Cardiac muscle cell (in vitro differentiated cells and primary cell): ENCODE measurements around the gene WDR59. TPM values are rescaled to one million over a fixed set of nuclear protein-coding genes. Genes with fewer than 3 reads are reported as not detected.
A peak's percentile ranks its signal among the peaks of the same experiment; 100 is the strongest.
"Not testable (repeated sequence)": the region's sequence is repeated elsewhere in the genome, so short reads cannot be mapped to it uniquely, and the experiment has no call there.

Experiments
- DNase-seq, 2 donors: peaks; one replicate each; pipeline versions ENCODE4 v3.0.0 to v3.0.0-alpha.2; 2010 to 2017; ENCODE audit warnings: low read depth in 1 of 2, low spot score in 1 of 2
- H3K27ac ChIP-seq: fragments of 200-600 bp; sonication (generic); 2 replicates; pipeline ENCODE4 v1.5.1; 2016
- H3K27me3 ChIP-seq: fragments of 200-600 bp; sonication (generic); 2 replicates; pipeline ENCODE4 v1.6.0; 2016; ENCODE audit warnings: control low read depth
- H3K36me3 ChIP-seq: fragments of 200-600 bp; sonication (generic); 2 replicates; pipeline ENCODE4 v1.5.1; 2016; ENCODE audit warnings: control low read depth
- H3K4me1 ChIP-seq: fragments of 200-600 bp; sonication (generic); 2 replicates; pipeline ENCODE4 v1.8.1; 2017; ENCODE audit warnings: low read depth, mild to moderate bottlenecking, mixed run types
- H3K4me3 ChIP-seq: fragments of 200-600 bp; sonication (generic); 2 replicates; pipeline ENCODE4 v1.5.1; 2016; ENCODE audit warnings: mild to moderate bottlenecking
- H3K9me3 ChIP-seq: fragments of 200-600 bp; sonication (generic); 2 replicates; pipeline ENCODE4 v1.5.1; 2017; ENCODE audit warnings: low read depth, mild to moderate bottlenecking, control low read depth
- CTCF ChIP-seq: IDR thresholded peaks from 2 replicates; pipeline ENCODE4 v1.5.1; 2012; ENCODE audit warnings: low read depth, mild to moderate bottlenecking, low read length
- polyA plus RNA-seq: library from polyadenylated mRNA; unstranded; fragments of >200 nt; fragmentation: Nextera tagmentation; extraction: Ambion mirVana; gene quantifications from 2 replicates; pipeline ENCODE4 v1.2.1, GENCODE V29; 2016
- total RNA-seq: library from RNA; depleted of rRNA; stranded (reverse); fragments of >200 nt; gene quantifications from 2 replicates; pipeline ENCODE4 v1.2.3, GENCODE V29; 2016

Gene WDR59
- total and polyA plus RNA-seq, 2 experiments from 2014 or later = 46.3 to 51.1 TPM

- H3K9me3 ChIP-seq = no peaks in the 10 kb centered on the region
- H3K27me3 ChIP-seq = no peaks in the 10 kb centered on the region
- H3K36me3 ChIP-seq = no peaks in the 10 kb centered on the region
- H3K27ac ChIP-seq = no peak overlapping the region
- TF ChIP-seq CTCF = no peak
- DNase-seq = no peak
- no peak overlapping the region for H3K4me3 ChIP-seq
- peaks cover 18% of the 10 kb centered on the region for H3K4me1 ChIP-seq
Observed at GRCh38 chr16:74995986-74996385, 11.1 kb upstream of the WDR59 start.

GRCh38 chr16:74991593-74992403 lies 6.9 kb upstream of the WDR59 start:
- Histone ChIP-seq H3K36me3 (no peaks in the 10 kb centered on the region), H3K4me3 (no peak overlapping the region), H3K9me3 (no peaks in the 10 kb centered on the region), H3K4me1 (peaks cover 10% of the 10 kb centered on the region), H3K27ac (peak overlapping the region; percentile 56), H3K27me3 (no peaks in the 10 kb centered on the region)
- DNase-seq = peak; percentile 12 to 27
- TF ChIP-seq CTCF = no peak

GRCh38 chr16:74991268-74991592 lies 6.3 kb upstream of the WDR59 start:
- H3K4me3 ChIP-seq = no peak overlapping the region
- no peak for TF ChIP-seq CTCF
- no peaks in the 10 kb centered on the region for H3K27me3 ChIP-seq
- no peak for DNase-seq
- no peaks in the 10 kb centered on the region for H3K9me3 ChIP-seq
- H3K36me3 ChIP-seq = no peaks in the 10 kb centered on the region
- no peak overlapping the region for H3K27ac ChIP-seq
- peaks cover 10% of the 10 kb centered on the region for H3K4me1 ChIP-seq

GRCh38 chr16:74990832-74991231 lies 5.9 kb upstream of the WDR59 start:
- Histone ChIP-seq H3K4me1 (peaks cover 10% of the 10 kb centered on the region), H3K4me3 (no peak overlapping the region), H3K27ac (no peak overlapping the region), H3K9me3 (no peaks in the 10 kb centered on the region), H3K27me3 (no peaks in the 10 kb centered on the region), H3K36me3 (no peaks in the 10 kb centered on the region)
- no peak for DNase-seq
- TF ChIP-seq CTCF = no peak

GRCh38 chr16:74989864-74990263 lies 4.9 kb upstream of the WDR59 start:
- H3K4me1 ChIP-seq = peaks cover 10% of the 10 kb centered on the region
- not testable (repeated sequence) for H3K36me3 ChIP-seq, H3K27ac ChIP-seq, H3K9me3 ChIP-seq, H3K4me3 ChIP-seq, DNase-seq, H3K27me3 ChIP-seq

- Histone ChIP-seq H3K36me3 (no peaks in the 10 kb centered on the region), H3K4me3 (no peak overlapping the region), H3K27me3 (no peaks in the 10 kb centered on the region), H3K4me1 (peaks cover 7% of the 10 kb centered on the region), H3K27ac (no peak overlapping the region), H3K9me3 (no peaks in the 10 kb centered on the region)
- no peak for DNase-seq
- TF ChIP-seq CTCF = no peak
Observed at GRCh38 chr16:74987027-74987681, 2.2 kb upstream of the WDR59 start.
